Neural progenitor cell (in vitro differentiated cells): ENCODE results near the gene DZIP1L. TPM values are rescaled to one million over a fixed set of nuclear protein-coding genes. Genes with fewer than 3 reads are reported as not detected.

Experiments
- DNase-seq: peaks from one replicate; pipeline ENCODE4 v3.0.0-alpha.2; 2016; ENCODE audit warnings: low spot score
- H2AFZ ChIP-seq: fragments of 200-600 bp; sonication (generic); replicated peaks from 2 replicates; pipeline ENCODE4 v1.6.1; 2016; ENCODE audit warnings: antibody characterized with exemption
- H3F3A ChIP-seq: fragments of 200-600 bp; sonication (generic); 2 replicates; pipeline ENCODE4 v1.6.1; 2016; ENCODE audit warnings: antibody characterized with exemption, low read depth
- H3K27ac ChIP-seq: fragments of 200-600 bp; sonication (generic); 2 replicates; pipeline ENCODE4 v1.5.1; 2016; ENCODE audit warnings: mild to moderate bottlenecking
- H3K27me3 ChIP-seq: fragments of 200-600 bp; sonication (generic); 2 replicates; pipeline ENCODE4 v1.6.1; 2016; ENCODE audit warnings: mild to moderate bottlenecking, moderate library complexity
- H3K36me3 ChIP-seq: fragments of 200-600 bp; sonication (generic); 2 replicates; pipeline ENCODE4 v1.5.1; 2016
- H3K4me1 ChIP-seq: fragments of 200-600 bp; sonication (generic); 2 replicates; pipeline ENCODE4 v1.6.1; 2016; ENCODE audit warnings: mixed run types
- H3K4me2 ChIP-seq: fragments of 200-600 bp; sonication (generic); 2 replicates; pipeline ENCODE4 v1.6.1; 2016
- H3K4me3 ChIP-seq: fragments of 200-600 bp; sonication (generic); 2 replicates; pipeline ENCODE4 v1.5.1; 2016
- H3K79me2 ChIP-seq: fragments of 200-600 bp; sonication (generic); 2 replicates; pipeline ENCODE4 v1.6.1; 2016; ENCODE audit warnings: low read depth
- H3K9ac ChIP-seq: fragments of 200-600 bp; sonication (generic); 2 replicates; pipeline ENCODE4 v1.6.1; 2016
- H3K9me3 ChIP-seq: fragments of 200-600 bp; sonication (generic); 2 replicates; pipeline ENCODE4 v1.5.1; 2016; ENCODE audit warnings: low read depth
- H4K20me1 ChIP-seq: fragments of 200-600 bp; sonication (generic); 2 replicates; pipeline ENCODE4 v1.6.1; 2016; ENCODE audit warnings: low read depth
- H3K27ac Mint-ChIP-seq: 3 replicates; pipeline ENCODE4 v1.8.0; 2021; ENCODE audit warnings: mixed read lengths
- H3K27me3 Mint-ChIP-seq: 2 replicates; pipeline ENCODE4 v1.8.0; 2022; ENCODE audit warnings: low read depth, mild to moderate bottlenecking, inconsistent platforms, moderate library complexity, mixed read lengths; ENCODE audit not compliant: insufficient read depth
- H3K36me3 Mint-ChIP-seq: 3 replicates; pipeline ENCODE4 v1.8.0; 2021; ENCODE audit warnings: mixed read lengths
- H3K4me1 Mint-ChIP-seq: 3 replicates; pipeline ENCODE4 v1.8.0; 2021; ENCODE audit warnings: mixed read lengths
- H3K4me3 Mint-ChIP-seq: 3 replicates; pipeline ENCODE4 v1.8.0; 2021; ENCODE audit warnings: mild to moderate bottlenecking, moderate library complexity, mixed read lengths
- H3K9me3 Mint-ChIP-seq: 3 replicates; pipeline ENCODE4 v1.8.0; 2020; ENCODE audit warnings: mixed read lengths
- EZH2 ChIP-seq: fragments of 200-600 bp; sonication (generic); IDR thresholded peaks from 2 replicates; pipeline ENCODE4 v1.6.1; 2017; ENCODE audit warnings: antibody characterized with exemption, mild to moderate bottlenecking, moderate library complexity
- EZH2phosphoT487 ChIP-seq: fragments of 200-600 bp; sonication (generic); IDR thresholded peaks from 2 replicates; pipeline ENCODE4 v1.6.1; 2017; ENCODE audit warnings: antibody characterized with exemption
- total RNA-seq: library from RNA; depleted of rRNA; stranded (reverse); fragments of >200 nt; gene quantifications from 2 replicates; pipeline ENCODE4 v1.2.3, GENCODE V29; 2015; ENCODE audit warnings: low replicate concordance
- TF ChIP-seq, protein P1 (sequence below): fragments of 200-600 bp; sonication (generic); IDR thresholded peaks from 2 replicates; pipeline ENCODE4 v1.5.1; 2017; ENCODE audit warnings: antibody characterized with exemption, mild to moderate bottlenecking

DZIP1L gene
- total RNA-seq, 1 donor from 2014 or later: 10.4 TPM

DNA sequence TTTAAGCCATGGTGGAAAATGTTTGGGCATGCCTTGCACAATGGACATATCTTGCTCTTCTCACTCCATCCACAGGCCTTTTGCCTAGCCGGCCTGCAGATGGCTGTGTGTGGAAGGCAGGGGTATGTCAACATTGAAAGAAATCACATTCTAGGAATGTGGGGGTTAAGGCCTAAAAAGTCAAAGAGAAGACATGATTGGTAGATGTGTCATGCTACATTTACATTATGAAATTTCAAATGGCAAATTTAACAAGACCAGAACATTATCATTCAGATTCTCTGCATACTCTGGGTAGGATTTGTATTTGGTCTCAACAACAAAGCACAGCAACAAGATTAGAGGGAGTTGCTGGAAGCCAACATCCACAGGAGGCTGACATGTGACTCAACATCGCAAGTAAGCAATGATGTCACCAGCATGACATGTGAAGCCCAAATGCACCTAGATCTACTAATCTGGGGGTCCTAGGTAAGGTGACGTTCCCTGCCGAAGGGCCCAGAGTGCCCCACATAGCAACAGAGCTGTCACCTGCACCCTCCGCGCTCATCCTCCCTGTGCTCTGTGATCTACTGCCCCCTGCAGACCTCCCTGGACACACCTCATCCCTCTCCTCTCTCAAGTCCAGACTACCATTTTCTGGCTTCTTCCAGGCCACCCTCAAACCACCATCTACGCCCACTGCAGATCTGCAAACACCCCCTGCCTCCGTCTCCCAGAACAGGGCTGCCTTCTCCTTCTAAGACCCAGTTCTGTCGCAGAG, 66.1 kb downstream of the DZIP1L start:
- H3K4me1 ChIP-seq: peaks cover 20% of the 10 kb centered on the region
- DNase-seq: peak; percentile 19
- peaks cover 13% of the 10 kb centered on the region for H3K4me1 Mint-ChIP-seq
- no peak overlapping the region for H3K9ac ChIP-seq
- H3K27ac Mint-ChIP-seq: no peak overlapping the region
- H3K27me3 ChIP-seq: no peaks in the 10 kb centered on the region
- no peak for TF ChIP-seq EZH2phosphoT487
- TF ChIP-seq, protein P1, sequence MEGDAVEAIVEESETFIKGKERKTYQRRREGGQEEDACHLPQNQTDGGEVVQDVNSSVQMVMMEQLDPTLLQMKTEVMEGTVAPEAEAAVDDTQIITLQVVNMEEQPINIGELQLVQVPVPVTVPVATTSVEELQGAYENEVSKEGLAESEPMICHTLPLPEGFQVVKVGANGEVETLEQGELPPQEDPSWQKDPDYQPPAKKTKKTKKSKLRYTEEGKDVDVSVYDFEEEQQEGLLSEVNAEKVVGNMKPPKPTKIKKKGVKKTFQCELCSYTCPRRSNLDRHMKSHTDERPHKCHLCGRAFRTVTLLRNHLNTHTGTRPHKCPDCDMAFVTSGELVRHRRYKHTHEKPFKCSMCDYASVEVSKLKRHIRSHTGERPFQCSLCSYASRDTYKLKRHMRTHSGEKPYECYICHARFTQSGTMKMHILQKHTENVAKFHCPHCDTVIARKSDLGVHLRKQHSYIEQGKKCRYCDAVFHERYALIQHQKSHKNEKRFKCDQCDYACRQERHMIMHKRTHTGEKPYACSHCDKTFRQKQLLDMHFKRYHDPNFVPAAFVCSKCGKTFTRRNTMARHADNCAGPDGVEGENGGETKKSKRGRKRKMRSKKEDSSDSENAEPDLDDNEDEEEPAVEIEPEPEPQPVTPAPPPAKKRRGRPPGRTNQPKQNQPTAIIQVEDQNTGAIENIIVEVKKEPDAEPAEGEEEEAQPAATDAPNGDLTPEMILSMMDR: peak; percentile 34
- TF ChIP-seq EZH2: no peak
- peaks cover 17% of the 10 kb centered on the region for H3F3A ChIP-seq
- H3K9me3 ChIP-seq: no peaks in the 10 kb centered on the region
- no peak overlapping the region for H3K4me3 ChIP-seq
- H3K4me3 Mint-ChIP-seq: no peak overlapping the region
- no peak overlapping the region for H2AFZ ChIP-seq
- peaks cover 15% of the 10 kb centered on the region for H4K20me1 ChIP-seq
- H3K36me3 Mint-ChIP-seq: peaks cover 6% of the 10 kb centered on the region
- no peaks in the 10 kb centered on the region for H3K36me3 ChIP-seq
- no peaks in the 10 kb centered on the region for H3K79me2 ChIP-seq
- no peaks in the 10 kb centered on the region for H3K9me3 Mint-ChIP-seq
- H3K27me3 Mint-ChIP-seq: peaks cover 2% of the 10 kb centered on the region
- H3K27ac ChIP-seq: no peak overlapping the region
- no peak overlapping the region for H3K4me2 ChIP-seq

DNA sequence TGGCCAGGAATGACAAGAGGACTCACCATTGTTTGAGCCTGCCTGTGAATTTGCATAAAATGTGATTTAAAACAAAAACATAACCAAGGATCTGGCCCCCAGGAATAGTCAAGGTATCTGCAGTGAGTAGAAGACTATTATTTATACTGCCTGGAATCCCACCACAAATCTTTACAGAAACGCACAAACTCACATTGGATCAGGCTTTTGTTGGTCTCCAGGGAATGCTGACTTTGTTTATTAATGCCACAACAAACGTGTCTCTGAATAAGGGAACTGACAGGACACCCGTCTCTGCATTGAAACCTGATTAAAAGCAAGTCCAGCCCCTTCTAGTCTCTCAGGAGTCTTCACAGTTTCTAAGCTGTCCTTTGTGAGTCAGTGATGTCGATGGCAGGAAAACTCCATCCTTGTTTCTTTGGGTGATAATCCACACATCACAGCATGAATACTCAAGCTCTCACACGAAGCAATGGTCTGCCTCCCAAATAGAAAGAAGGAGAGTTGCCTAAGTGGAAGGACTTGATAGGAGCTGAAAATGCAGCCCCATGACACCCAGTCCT, 67.7 kb downstream of the DZIP1L start:
- Histone ChIP-seq H3K4me3 (no peak overlapping the region), H3K9me3 (no peaks in the 10 kb centered on the region), H3K27me3 (no peaks in the 10 kb centered on the region), H3K79me2 (no peaks in the 10 kb centered on the region), H4K20me1 (peaks cover 15% of the 10 kb centered on the region), H3K27ac (no peak overlapping the region), H2AFZ (no peak overlapping the region), H3K4me2 (peak overlapping the region; percentile 43), H3K9ac (no peak overlapping the region), H3F3A (peaks cover 17% of the 10 kb centered on the region), H3K36me3 (no peaks in the 10 kb centered on the region), H3K4me1 (peaks cover 20% of the 10 kb centered on the region)
- Mint-ChIP-seq H3K9me3 (no peaks in the 10 kb centered on the region), H3K27ac (no peak overlapping the region), H3K4me3 (no peak overlapping the region), H3K4me1 (peaks cover 13% of the 10 kb centered on the region), H3K36me3 (peaks cover 6% of the 10 kb centered on the region), H3K27me3 (peaks cover 2% of the 10 kb centered on the region)
- no peak for TF ChIP-seq EZH2
- TF ChIP-seq, protein P1: no peak
- no peak for TF ChIP-seq EZH2phosphoT487
- peak; percentile 71 for DNase-seq

DNA sequence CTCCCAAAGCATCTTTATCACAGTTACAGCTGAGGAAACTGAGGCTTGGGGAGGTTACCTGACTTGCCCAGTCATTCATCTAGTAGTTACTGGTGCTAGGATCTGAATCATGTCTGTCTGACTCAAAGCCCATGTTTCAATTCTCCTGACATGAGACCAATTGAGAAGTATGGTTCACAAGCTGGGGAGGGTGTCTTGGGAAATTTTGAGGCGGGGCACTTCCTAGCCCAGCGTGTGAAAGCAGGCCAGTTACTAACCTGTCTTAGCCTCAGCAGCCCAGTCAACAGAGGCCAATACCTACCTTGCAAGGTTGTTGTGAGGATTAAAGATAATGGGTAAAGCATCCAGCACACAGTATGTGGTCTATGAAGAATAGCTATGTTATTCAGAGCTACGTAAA, 68.5 kb downstream of the DZIP1L start:
- DNase-seq: no peak
- Histone ChIP-seq H2AFZ (no peak overlapping the region), H3F3A (peaks cover 17% of the 10 kb centered on the region), H3K36me3 (no peaks in the 10 kb centered on the region), H3K9me3 (no peaks in the 10 kb centered on the region), H3K4me1 (peaks cover 20% of the 10 kb centered on the region), H3K79me2 (no peaks in the 10 kb centered on the region), H3K9ac (no peak overlapping the region), H3K27ac (no peak overlapping the region), H3K4me2 (peak overlapping the region; percentile 43), H3K27me3 (no peaks in the 10 kb centered on the region), H3K4me3 (no peak overlapping the region), H4K20me1 (peaks cover 15% of the 10 kb centered on the region)
- Mint-ChIP-seq H3K27me3 (peaks cover 2% of the 10 kb centered on the region), H3K9me3 (no peaks in the 10 kb centered on the region), H3K36me3 (peaks cover 6% of the 10 kb centered on the region), H3K4me1 (peaks cover 13% of the 10 kb centered on the region), H3K4me3 (no peak overlapping the region), H3K27ac (no peak overlapping the region)
- TF ChIP-seq EZH2phosphoT487 (no peak), EZH2 (no peak)
- TF ChIP-seq, protein P1: no peak
